GM23248 (cell line): Measurements from ENCODE around the gene PFN3. TPM values are rescaled to one million over a fixed set of nuclear protein-coding genes. Genes with fewer than 3 reads are reported as not detected.

ENCODE experiments used
- DNase-seq: peaks from one replicate; pipeline ENCODE4 v3.0.0-alpha.2; 2015
- H2AFZ ChIP-seq: fragments of 200-600 bp; sonication (generic); 2 replicates; pipeline ENCODE4 v1.6.1; 2016; ENCODE audit warnings: antibody characterized with exemption
- H3F3A ChIP-seq: fragments of 200-600 bp; sonication (generic); 2 replicates; pipeline ENCODE4 v1.6.1; 2016; ENCODE audit warnings: mild to moderate bottlenecking, antibody characterized with exemption, mixed run types; ENCODE audit not compliant: insufficient read depth
- H3K27ac ChIP-seq: fragments of 200-600 bp; sonication (generic); 2 replicates; pipeline ENCODE4 v1.5.1; 2016; ENCODE audit warnings: mild to moderate bottlenecking
- H3K27me3 ChIP-seq: fragments of 200-600 bp; sonication (generic); replicated peaks from 2 replicates; pipeline ENCODE4 v1.6.1; 2016; ENCODE audit warnings: mild to moderate bottlenecking; ENCODE audit not compliant: insufficient read depth
- H3K36me3 ChIP-seq: fragments of 200-600 bp; sonication (generic); 2 replicates; pipeline ENCODE4 v1.6.1; 2016; ENCODE audit warnings: low read depth, mild to moderate bottlenecking
- H3K4me1 ChIP-seq: fragments of 200-600 bp; sonication (generic); 2 replicates; pipeline ENCODE4 v1.6.1; 2016; ENCODE audit warnings: mild to moderate bottlenecking; ENCODE audit not compliant: insufficient read depth
- H3K4me2 ChIP-seq: fragments of 200-600 bp; sonication (generic); one replicate; pipeline ENCODE4 v1.6.1; 2016; ENCODE audit warnings: mild to moderate bottlenecking; ENCODE audit not compliant: unreplicated experiment
- H3K4me3 ChIP-seq: fragments of 200-600 bp; sonication (generic); 2 replicates; pipeline ENCODE4 v1.5.1; 2016; ENCODE audit warnings: mild to moderate bottlenecking
- H3K79me2 ChIP-seq: fragments of 200-600 bp; sonication (generic); 2 replicates; pipeline ENCODE4 v1.6.1; 2016; ENCODE audit warnings: mild to moderate bottlenecking; ENCODE audit not compliant: insufficient read depth
- H3K9ac ChIP-seq: fragments of 200-600 bp; sonication (generic); 2 replicates; pipeline ENCODE4 v1.6.1; 2016; ENCODE audit warnings: mild to moderate bottlenecking
- H3K9me2 ChIP-seq: fragments of 200-600 bp; sonication (generic); 2 replicates; pipeline ENCODE4 v1.6.1; 2016; ENCODE audit warnings: mixed run types, mild to moderate bottlenecking, moderate library complexity; ENCODE audit not compliant: insufficient read depth
- H3K9me3 ChIP-seq: fragments of 200-600 bp; sonication (generic); one replicate; pipeline ENCODE4 v1.6.1; 2017; ENCODE audit warnings: low read depth
- H4K20me1 ChIP-seq: fragments of 200-600 bp; sonication (generic); 2 replicates; pipeline ENCODE4 v1.6.0; 2016; ENCODE audit not compliant: insufficient read depth
- EZH2 ChIP-seq: fragments of 200-600 bp; sonication (generic); IDR thresholded peaks from 2 replicates; pipeline ENCODE4 v1.6.1; 2018; ENCODE audit warnings: antibody characterized with exemption, mild to moderate bottlenecking; ENCODE audit not compliant: insufficient read depth, poor library complexity, severe bottlenecking
- EZH2phosphoT487 ChIP-seq: fragments of 200-600 bp; sonication (generic); IDR thresholded peaks from 2 replicates; pipeline ENCODE4 v1.6.1; 2018; ENCODE audit warnings: antibody characterized with exemption, moderate library complexity, mild to moderate bottlenecking, low read depth; ENCODE audit not compliant: insufficient read depth
- WGBS, 2 experiments: methylation state at CpG; one replicate each; pipeline ENCODE4 v1.1.6; 2015 to 2017; ENCODE audit warnings: low lambda C conversion rate in 2 of 2, low coverage in 1 of 2; ENCODE audit errors: missing lambda C conversion rate in 2 of 2; 5-methylcytosine and 5-hydroxymethylcytosine counted together
- in situ Hi-C: fragments of 300-500 bp; cut with MboI; formaldehyde crosslinking; loops from 2 replicates; pipeline ENCODE4 v1.15.0; 2020
- polyA plus RNA-seq: library from polyadenylated mRNA; unstranded; fragments of >200 nt; fragmentation: Nextera tagmentation; extraction: Ambion mirVana; gene quantifications from 2 replicates; pipeline ENCODE4 v1.2.1, GENCODE V29; 2016
- total RNA-seq: library from RNA; depleted of rRNA; stranded (reverse); fragments of >200 nt; shearing (Covaris generic); gene quantifications from 2 replicates; pipeline ENCODE4 v1.2.3, GENCODE V29; 2014

Gene PFN3
- total and polyA plus RNA-seq, 2 experiments from 2014 or later: not detected

GRCh38 chr5:177370488-177371119 lies 29.9 kb downstream of the PFN3 start:
- Histone ChIP-seq H2AFZ (0 out of 2 replicates have a peak overlapping the region, but pooled peaks have one; percentile 70), H4K20me1 (no peaks in the 10 kb centered on the region), H3K9ac (no peak overlapping the region), H3K9me2 (no peaks in the 10 kb centered on the region), H3K4me1 (peaks cover 9% of the 10 kb centered on the region; the same call in 1 of the 2 replicates), H3K27ac (no peak overlapping the region), H3K27me3 (no peaks in the 10 kb centered on the region), H3K79me2 (no peaks in the 10 kb centered on the region), H3K9me3 (no peaks in the 10 kb centered on the region), H3F3A (no peaks in the 10 kb centered on the region), H3K4me2 (no peak overlapping the region), H3K4me3 (peak overlapping the region; percentile 64), H3K36me3 (no peaks in the 10 kb centered on the region)
- peak; percentile 94 for DNase-seq
- TF ChIP-seq EZH2phosphoT487: no peak
- no peak for TF ChIP-seq EZH2
- in situ Hi-C loops: no loop called here
- WGBS, 2 experiments: 11 to 19% methylated on average over 19 to 39 of the region's 42 CpGs

DNA sequence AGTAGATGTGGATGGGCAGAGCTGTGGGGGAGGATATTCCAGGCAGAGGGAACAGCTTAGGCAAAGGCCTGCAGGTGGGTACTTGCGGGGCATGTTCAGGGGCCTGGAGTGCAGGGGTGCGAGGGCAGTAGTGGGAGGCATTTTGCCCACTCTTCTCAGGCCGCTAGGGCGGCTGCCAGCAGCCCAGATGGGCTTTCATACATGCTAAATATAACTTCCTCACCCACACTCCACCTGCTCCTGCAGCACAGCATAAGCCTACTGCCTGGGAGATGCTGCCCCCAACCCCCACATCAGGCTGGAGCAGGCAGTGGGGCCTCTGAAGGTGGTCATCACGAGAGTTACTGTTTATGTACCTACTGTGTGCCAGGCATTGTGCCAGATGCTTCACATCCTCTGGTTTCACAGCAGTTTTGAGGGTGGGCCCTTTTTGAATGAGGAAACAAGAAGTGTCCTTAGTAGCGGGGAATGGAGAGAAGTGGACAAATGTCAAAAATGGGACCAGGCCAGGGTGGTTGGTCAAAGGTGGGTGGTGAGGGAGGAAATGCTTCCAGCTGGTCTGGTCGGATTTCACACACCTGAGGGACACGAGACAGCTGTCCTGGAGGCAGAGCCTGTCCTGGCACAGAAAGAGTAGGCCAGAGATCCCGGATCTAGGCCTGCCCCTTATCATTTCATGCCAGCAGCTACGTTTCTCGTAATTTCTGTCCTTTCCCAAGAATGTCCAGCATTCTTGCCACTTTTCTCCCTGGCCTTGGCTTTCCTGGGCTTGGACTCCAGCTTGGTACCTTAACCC lies 30.6 kb downstream of the PFN3 start:
- Histone ChIP-seq H3K27ac (no peak overlapping the region), H3K9ac (no peak overlapping the region), H4K20me1 (no peaks in the 10 kb centered on the region), H3K27me3 (no peaks in the 10 kb centered on the region), H3K9me3 (no peaks in the 10 kb centered on the region), H3K4me3 (no peak overlapping the region), H3K9me2 (no peaks in the 10 kb centered on the region), H3K36me3 (no peaks in the 10 kb centered on the region), H3F3A (no peaks in the 10 kb centered on the region), H2AFZ (no peak overlapping the region), H3K4me2 (no peak overlapping the region), H3K79me2 (no peaks in the 10 kb centered on the region), H3K4me1 (peaks cover 9% of the 10 kb centered on the region; the same call in 1 of the 2 replicates)
- in situ Hi-C loops: no loop called here
- TF ChIP-seq EZH2phosphoT487 (no peak), EZH2 (no peak)
- 67 to 68% methylated on average over 11 of the region's 11 CpGs for WGBS, 2 experiments
- DNase-seq: no peak

DNA sequence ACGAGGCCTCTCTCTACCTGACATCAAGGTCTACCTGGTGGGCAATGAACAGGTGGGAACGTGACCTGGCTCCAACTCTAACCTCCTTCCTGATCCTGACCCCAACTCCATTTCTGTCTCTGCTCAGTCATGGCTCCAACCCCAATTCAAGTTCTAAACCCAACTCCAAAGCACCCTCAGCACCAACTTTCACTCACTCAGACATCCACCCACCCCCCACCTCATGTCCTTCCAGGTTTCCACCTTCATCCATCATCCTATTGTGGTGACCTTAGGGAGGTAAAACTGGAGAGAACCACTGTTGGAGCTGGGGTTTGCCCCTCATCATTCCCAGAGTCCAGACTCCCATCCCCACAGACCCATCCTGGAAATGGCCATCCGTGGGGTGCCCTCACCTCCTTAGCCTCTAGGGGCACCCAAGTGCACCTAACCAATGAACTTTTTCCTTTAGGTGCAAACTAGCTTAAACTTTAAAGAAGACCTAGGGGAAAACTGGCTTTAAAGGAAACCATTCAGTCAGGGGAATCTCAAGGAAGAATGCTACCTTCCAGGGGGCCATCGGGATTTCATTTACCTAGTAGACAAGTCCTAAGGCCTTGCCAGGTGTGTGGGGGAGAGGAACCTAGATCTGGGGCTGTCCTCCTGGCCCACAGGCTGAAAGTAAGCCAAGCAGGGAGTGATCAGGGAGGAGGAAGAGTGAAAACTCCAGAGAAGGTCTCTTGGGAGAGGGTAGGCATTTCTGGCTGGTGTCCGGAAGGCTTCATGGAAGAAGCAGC lies 31.4 kb downstream of the PFN3 start:
- peaks cover 10% of the 10 kb centered on the region for H3K4me1 ChIP-seq
- H3K79me2 ChIP-seq: no peaks in the 10 kb centered on the region
- H3K36me3 ChIP-seq: no peaks in the 10 kb centered on the region
- no peaks in the 10 kb centered on the region for H3F3A ChIP-seq
- WGBS, 2 experiments: 56 to 70% methylated on average over 5 of the region's 5 CpGs
- no peaks in the 10 kb centered on the region for H3K9me2 ChIP-seq
- no peak overlapping the region for H3K9ac ChIP-seq
- no peaks in the 10 kb centered on the region for H3K27me3 ChIP-seq
- H2AFZ ChIP-seq: no peak overlapping the region
- in situ Hi-C loops: no loop called here
- no peaks in the 10 kb centered on the region for H4K20me1 ChIP-seq
- no peak overlapping the region for H3K27ac ChIP-seq
- no peak overlapping the region for H3K4me3 ChIP-seq
- TF ChIP-seq EZH2: no peak
- no peak for TF ChIP-seq EZH2phosphoT487
- peak; percentile 65 for DNase-seq
- H3K4me2 ChIP-seq: no peak overlapping the region
- no peaks in the 10 kb centered on the region for H3K9me3 ChIP-seq
